GM12878 (cell line): ENCODE measurements around the gene GFAP.

ENCODE experiments used
- BACH1 ChIP-seq: fragments of 450-650 bp; IDR thresholded peaks from 2 replicates; pipeline ENCODE4 v1.6.1; 2017; ENCODE audit warnings: mild to moderate bottlenecking, borderline replicate concordance
- BRCA1 ChIP-seq: IDR thresholded peaks from 2 replicates; pipeline ENCODE4 v1.6.1; 2011; ENCODE audit warnings: low read depth, low read length, improper control_type of control experiment
- CBX3 ChIP-seq: fragments of 200-600 bp; sonication (generic); IDR thresholded peaks from 2 replicates; pipeline ENCODE4 v1.6.1; 2016; ENCODE audit warnings: low read depth, borderline replicate concordance
- POLR2AphosphoS5 ChIP-seq: IDR thresholded peaks from 2 replicates; pipeline ENCODE4 v1.6.1; 2011; ENCODE audit warnings: mild to moderate bottlenecking, low read length, inconsistent platforms
- SMC3 ChIP-seq: IDR thresholded peaks from 2 replicates; pipeline ENCODE4 v1.6.1; 2011; ENCODE audit warnings: low read length, improper control_type of control experiment, borderline replicate concordance
- SRF ChIP-seq, 2 experiments: IDR thresholded peaks; 2 replicates each; pipeline ENCODE4 v1.6.1; 2011; ENCODE audit warnings: low read depth in 2 of 2, low read length in 2 of 2, mild to moderate bottlenecking in 1 of 2, moderate library complexity in 1 of 2
- ZNF384 ChIP-seq: IDR thresholded peaks from 2 replicates; pipeline ENCODE4 v1.6.1; 2012; ENCODE audit warnings: low read depth, mild to moderate bottlenecking, low read length, improper control_type of control experiment, borderline replicate concordance
- TF ChIP-seq, protein P1 (sequence below): fragments of 450-650 bp; IDR thresholded peaks from 2 replicates; pipeline ENCODE4 v1.6.1; 2014; ENCODE audit warnings: mild to moderate bottlenecking
- TF ChIP-seq, protein P2 (sequence below), 3 experiments: IDR thresholded peaks in 2 of 3; conservative IDR thresholded peaks in 1 of 3; 2 replicates each; pipeline ENCODE4 v1.5.1; 2011; ENCODE audit warnings: low read depth in 3 of 3, low read length in 3 of 3, mild to moderate bottlenecking in 3 of 3, control low read depth in 2 of 3, moderate library complexity in 2 of 3, inconsistent platforms in 1 of 3, mixed read lengths in 1 of 3; ENCODE audit not compliant: control insufficient read depth in 2 of 3, insufficient read depth in 1 of 3; ENCODE audit errors: extremely low read depth in 1 of 3

DNA sequence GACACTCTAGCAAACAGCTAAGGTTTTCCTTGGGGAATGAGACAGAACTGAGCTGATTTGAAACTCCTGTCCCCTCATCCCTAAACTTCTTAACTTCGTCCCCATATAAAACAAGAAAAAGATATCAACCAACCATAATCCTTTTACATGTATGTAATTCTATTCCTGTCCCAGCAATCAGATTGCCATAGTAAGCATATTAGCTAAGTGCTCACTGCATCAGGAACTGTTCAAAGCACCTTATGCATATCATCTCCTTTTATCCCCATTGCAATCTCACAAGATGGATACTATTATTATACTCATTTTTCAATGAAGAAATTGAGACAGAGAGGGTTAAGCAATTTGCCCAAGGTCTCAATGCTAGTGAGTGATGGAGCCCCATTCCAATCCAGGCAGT is 25.5 kb upstream of the GFAP start:
- TF ChIP-seq SRF (IDR thresholded peaks at IDR 0.05; ENCODE audit: low read depth in 2 of 2, low read length in 2 of 2) (no peak), POLR2AphosphoS5 (no peak), CBX3 (no peak), BACH1 (no peak), SMC3 (no peak), ZNF384 (no peak), BRCA1 (no peak)
- TF ChIP-seq, protein P1, sequence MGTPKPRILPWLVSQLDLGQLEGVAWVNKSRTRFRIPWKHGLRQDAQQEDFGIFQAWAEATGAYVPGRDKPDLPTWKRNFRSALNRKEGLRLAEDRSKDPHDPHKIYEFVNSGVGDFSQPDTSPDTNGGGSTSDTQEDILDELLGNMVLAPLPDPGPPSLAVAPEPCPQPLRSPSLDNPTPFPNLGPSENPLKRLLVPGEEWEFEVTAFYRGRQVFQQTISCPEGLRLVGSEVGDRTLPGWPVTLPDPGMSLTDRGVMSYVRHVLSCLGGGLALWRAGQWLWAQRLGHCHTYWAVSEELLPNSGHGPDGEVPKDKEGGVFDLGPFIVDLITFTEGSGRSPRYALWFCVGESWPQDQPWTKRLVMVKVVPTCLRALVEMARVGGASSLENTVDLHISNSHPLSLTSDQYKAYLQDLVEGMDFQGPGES = no peak
- TF ChIP-seq, protein P2, sequence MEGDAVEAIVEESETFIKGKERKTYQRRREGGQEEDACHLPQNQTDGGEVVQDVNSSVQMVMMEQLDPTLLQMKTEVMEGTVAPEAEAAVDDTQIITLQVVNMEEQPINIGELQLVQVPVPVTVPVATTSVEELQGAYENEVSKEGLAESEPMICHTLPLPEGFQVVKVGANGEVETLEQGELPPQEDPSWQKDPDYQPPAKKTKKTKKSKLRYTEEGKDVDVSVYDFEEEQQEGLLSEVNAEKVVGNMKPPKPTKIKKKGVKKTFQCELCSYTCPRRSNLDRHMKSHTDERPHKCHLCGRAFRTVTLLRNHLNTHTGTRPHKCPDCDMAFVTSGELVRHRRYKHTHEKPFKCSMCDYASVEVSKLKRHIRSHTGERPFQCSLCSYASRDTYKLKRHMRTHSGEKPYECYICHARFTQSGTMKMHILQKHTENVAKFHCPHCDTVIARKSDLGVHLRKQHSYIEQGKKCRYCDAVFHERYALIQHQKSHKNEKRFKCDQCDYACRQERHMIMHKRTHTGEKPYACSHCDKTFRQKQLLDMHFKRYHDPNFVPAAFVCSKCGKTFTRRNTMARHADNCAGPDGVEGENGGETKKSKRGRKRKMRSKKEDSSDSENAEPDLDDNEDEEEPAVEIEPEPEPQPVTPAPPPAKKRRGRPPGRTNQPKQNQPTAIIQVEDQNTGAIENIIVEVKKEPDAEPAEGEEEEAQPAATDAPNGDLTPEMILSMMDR (IDR thresholded peaks at IDR 0.05 in 2 of 3, conservative IDR thresholded peaks at IDR 0.05 in 1 of 3; ENCODE audit: control insufficient read depth in 2 of 3, extremely low read depth in 1 of 3, insufficient read depth in 1 of 3, low read depth in 3 of 3, low read length in 3 of 3) = no peak
